K562 (cell line): Measurements from ENCODE around the gene MC1R. TPM values are rescaled to one million over a fixed set of nuclear protein-coding genes. Genes with fewer than 3 reads are reported as not detected.

Source experiments
- ARID1B ChIP-seq: fragments of 450-650 bp; IDR thresholded peaks from 2 replicates; pipeline ENCODE4 v1.6.1; 2016; ENCODE audit warnings: antibody characterized with exemption, mild to moderate bottlenecking, inconsistent platforms
- EGR1 ChIP-seq: fragments of 450-650 bp; conservative IDR thresholded peaks from 2 replicates; pipeline ENCODE4 v1.6.1; 2017; ENCODE audit warnings: mild to moderate bottlenecking
- MYC ChIP-seq, 2 experiments: fragments of 250-450 bp in 1 of 2; sonication (Bioruptor Pico) in 1 of 2; IDR thresholded peaks; 2 replicates each; pipeline versions ENCODE4 v1.5.1 to v1.6.1; 2012 to 2021; ENCODE audit warnings: low read depth in 2 of 2, borderline replicate concordance in 1 of 2, improper control_type of control experiment in 1 of 2, low read length in 1 of 2, mild to moderate bottlenecking in 1 of 2, moderate library complexity in 1 of 2
- RFX7 ChIP-seq: fragments of 250-450 bp; sonication (Bioruptor Pico); IDR thresholded peaks from 2 replicates; pipeline ENCODE4 v1.5.1; 2021; ENCODE audit warnings: mild to moderate bottlenecking
- STAT5B ChIP-seq: fragments of 250-450 bp; sonication (Bioruptor Pico); IDR thresholded peaks from 2 replicates; pipeline ENCODE4 v1.8.0; 2021; ENCODE audit warnings: mild to moderate bottlenecking, inconsistent platforms
- ZNF12 ChIP-seq: sonication (generic); formaldehyde crosslinking; IDR thresholded peaks from 2 replicates; pipeline ENCODE4 v1.4.0; 2020; ENCODE audit warnings: mild to moderate bottlenecking, missing genetic modification reagents
- ZNF41 ChIP-seq: fragments of 250-450 bp; sonication (Bioruptor Pico); conservative IDR thresholded peaks from 2 replicates; pipeline ENCODE4 v1.4.0; 2020; ENCODE audit warnings: mild to moderate bottlenecking
- polyA plus RNA-seq, 8 experiments: library from polyadenylated mRNA; depleted of rRNA in 4 of 8; stranded (reverse) in 5 of 8; unstranded in 3 of 8; fragments of >200 nt; fragmentation: Nextera tagmentation in 2 of 8; fragmentation: Illumina TruSeq in 1 of 8; extraction: Ambion mirVana in 2 of 8; extraction: Trizol in 1 of 8; gene quantifications; 2 replicates each; pipeline versions ENCODE4 v1.2.1 to v1.2.3, GENCODE V29; 2011 to 2014; ENCODE audit warnings: inconsistent platforms in 1 of 8, missing spikeins in 1 of 8
- total RNA-seq, 7 experiments: library from RNA; depleted of rRNA in 6 of 7; stranded (reverse); fragments of >200 nt in 6 of 7; fragmentation: Illumina TruSeq in 2 of 7; extraction: Trizol in 2 of 7; gene quantifications; 2 replicates each; pipeline versions ENCODE4 v1.2.1 to v1.2.3, GENCODE V29; 2011 to 2021; ENCODE audit warnings: low replicate concordance in 1 of 7
- TF ChIP-seq, protein P1 (sequence below): fragments of 200-800 bp; sonication (Bioruptor generic); IDR thresholded peaks from 2 replicates; pipeline ENCODE4 v1.6.1; 2017; ENCODE audit warnings: missing genetic modification characterization, missing compliant biosample characterization
- TF ChIP-seq, protein P2 (sequence below): fragments of 250-450 bp; sonication (Bioruptor Pico); IDR thresholded peaks from 2 replicates; pipeline ENCODE4 v1.5.0; 2021; ENCODE audit warnings: mild to moderate bottlenecking, borderline replicate concordance
- TF ChIP-seq, protein P3 (sequence below), 2 experiments: fragments of 450-650 bp; IDR thresholded peaks; 2 replicates each; pipeline ENCODE4 v1.6.1; 2016
- TF ChIP-seq, protein P4 (sequence below): sonication (generic); formaldehyde crosslinking; IDR thresholded peaks from 2 replicates; pipeline ENCODE4 v1.8.0; 2022; ENCODE audit warnings: mild to moderate bottlenecking, missing genetic modification reagents
- TF ChIP-seq, protein P5 (sequence below), 2 experiments: fragments of 450-650 bp in 1 of 2; sonication (generic) in 1 of 2; formaldehyde crosslinking in 1 of 2; IDR thresholded peaks in 1 of 2; conservative IDR thresholded peaks in 1 of 2; 2 replicates each; pipeline versions ENCODE4 v1.6.1 to v1.8.1; 2016 to 2023; ENCODE audit warnings: mild to moderate bottlenecking in 2 of 2, moderate library complexity in 2 of 2, inconsistent platforms in 1 of 2, missing genetic modification reagents in 1 of 2
- TF ChIP-seq, protein P6 (sequence below), 2 experiments: IDR thresholded peaks; 2 replicates each; pipeline ENCODE4 v1.6.1; 2012; ENCODE audit warnings: improper control_type of control experiment in 2 of 2, low read depth in 2 of 2, low read length in 2 of 2, borderline replicate concordance in 1 of 2
- TF ChIP-seq, protein P7 (sequence below): sonication (generic); formaldehyde crosslinking; IDR thresholded peaks from 2 replicates; pipeline ENCODE4 v1.8.0; 2022; ENCODE audit warnings: missing genetic modification reagents, mild to moderate bottlenecking, moderate library complexity, borderline replicate concordance

Gene MC1R
- total and polyA plus RNA-seq, 9 of the 15 experiments (the other 6 are each of a cell fraction or from before 2014, with no cell fraction given) = 0.14 to 5.3 (median 2.5) TPM; not detected in 1

DNA sequence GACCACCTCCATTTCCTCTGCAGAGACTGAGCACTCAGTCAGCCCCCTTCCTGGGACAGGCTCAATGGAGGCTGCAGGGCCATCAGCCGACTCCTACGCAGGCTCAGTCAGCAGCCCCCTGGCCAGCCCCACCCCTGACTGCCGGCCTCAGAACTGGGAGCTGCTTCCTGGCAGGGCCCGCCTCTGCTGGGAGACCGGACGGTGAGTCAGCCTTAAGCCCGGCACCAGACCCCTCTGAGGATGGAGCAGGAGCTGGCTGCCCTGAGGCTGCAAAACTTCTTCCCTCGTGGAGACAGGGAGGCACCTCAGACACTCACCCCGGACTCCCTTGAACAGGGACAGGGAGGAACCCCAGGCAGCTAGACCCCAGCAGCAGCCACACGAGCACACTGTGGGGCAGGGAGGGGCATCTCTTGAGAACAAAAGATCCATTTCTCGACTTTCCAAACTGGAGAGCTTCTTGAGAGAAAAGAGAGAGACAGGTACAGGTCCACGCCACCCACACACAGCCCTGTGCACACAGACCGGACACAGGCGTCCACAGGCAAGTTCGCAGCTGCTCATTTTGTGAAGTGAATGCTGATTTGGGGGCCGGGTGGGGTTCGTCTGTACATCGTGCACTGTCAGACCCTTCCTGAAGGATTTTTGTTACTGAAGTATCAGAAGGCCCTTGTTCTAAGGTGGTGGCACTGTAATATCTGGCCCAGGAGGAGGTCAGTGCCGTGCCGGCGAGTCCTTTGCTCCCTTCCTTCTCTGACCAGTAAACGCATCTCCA is 3.2 kb downstream of the MC1R start (continued):
- TF ChIP-seq, protein P1, sequence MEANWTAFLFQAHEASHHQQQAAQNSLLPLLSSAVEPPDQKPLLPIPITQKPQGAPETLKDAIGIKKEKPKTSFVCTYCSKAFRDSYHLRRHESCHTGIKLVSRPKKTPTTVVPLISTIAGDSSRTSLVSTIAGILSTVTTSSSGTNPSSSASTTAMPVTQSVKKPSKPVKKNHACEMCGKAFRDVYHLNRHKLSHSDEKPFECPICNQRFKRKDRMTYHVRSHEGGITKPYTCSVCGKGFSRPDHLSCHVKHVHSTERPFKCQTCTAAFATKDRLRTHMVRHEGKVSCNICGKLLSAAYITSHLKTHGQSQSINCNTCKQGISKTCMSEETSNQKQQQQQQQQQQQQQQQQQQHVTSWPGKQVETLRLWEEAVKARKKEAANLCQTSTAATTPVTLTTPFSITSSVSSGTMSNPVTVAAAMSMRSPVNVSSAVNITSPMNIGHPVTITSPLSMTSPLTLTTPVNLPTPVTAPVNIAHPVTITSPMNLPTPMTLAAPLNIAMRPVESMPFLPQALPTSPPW (CRISPR knock-in tag) = no peak
- TF ChIP-seq MYC (IDR thresholded peaks at IDR 0.05; ENCODE audit: low read depth, low read length) (peak; percentile 28; the same call in 1 of the 2 replicates), MYC (CRISPR knock-in tag; IDR thresholded peaks at IDR 0.05; ENCODE audit: borderline replicate concordance, low read depth) (no peak), ARID1B (peak; percentile 58), ZNF12 (CRISPR knock-in tag) (no peak), STAT5B (CRISPR knock-in tag) (no peak), ZNF41 (0 out of 2 replicates have a peak, but pooled peaks have one; percentile 7), EGR1 (peak; percentile 67), RFX7 (CRISPR knock-in tag) (0 out of 2 replicates have a peak, but pooled peaks have one; percentile 54)
- TF ChIP-seq, protein P2, sequence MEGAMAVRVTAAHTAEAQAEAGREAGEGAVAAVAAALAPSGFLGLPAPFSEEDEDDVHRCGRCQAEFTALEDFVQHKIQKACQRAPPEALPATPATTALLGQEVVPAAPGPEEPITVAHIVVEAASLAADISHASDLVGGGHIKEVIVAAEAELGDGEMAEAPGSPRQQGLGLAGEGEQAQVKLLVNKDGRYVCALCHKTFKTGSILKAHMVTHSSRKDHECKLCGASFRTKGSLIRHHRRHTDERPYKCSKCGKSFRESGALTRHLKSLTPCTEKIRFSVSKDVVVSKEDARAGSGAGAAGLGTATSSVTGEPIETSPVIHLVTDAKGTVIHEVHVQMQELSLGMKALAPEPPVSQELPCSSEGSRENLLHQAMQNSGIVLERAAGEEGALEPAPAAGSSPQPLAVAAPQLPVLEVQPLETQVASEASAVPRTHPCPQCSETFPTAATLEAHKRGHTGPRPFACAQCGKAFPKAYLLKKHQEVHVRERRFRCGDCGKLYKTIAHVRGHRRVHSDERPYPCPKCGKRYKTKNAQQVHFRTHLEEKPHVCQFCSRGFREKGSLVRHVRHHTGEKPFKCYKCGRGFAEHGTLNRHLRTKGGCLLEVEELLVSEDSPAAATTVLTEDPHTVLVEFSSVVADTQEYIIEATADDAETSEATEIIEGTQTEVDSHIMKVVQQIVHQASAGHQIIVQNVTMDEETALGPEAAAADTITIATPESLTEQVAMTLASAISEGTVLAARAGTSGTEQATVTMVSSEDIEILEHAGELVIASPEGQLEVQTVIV (CRISPR knock-in tag) = no peak
- TF ChIP-seq, protein P3, sequence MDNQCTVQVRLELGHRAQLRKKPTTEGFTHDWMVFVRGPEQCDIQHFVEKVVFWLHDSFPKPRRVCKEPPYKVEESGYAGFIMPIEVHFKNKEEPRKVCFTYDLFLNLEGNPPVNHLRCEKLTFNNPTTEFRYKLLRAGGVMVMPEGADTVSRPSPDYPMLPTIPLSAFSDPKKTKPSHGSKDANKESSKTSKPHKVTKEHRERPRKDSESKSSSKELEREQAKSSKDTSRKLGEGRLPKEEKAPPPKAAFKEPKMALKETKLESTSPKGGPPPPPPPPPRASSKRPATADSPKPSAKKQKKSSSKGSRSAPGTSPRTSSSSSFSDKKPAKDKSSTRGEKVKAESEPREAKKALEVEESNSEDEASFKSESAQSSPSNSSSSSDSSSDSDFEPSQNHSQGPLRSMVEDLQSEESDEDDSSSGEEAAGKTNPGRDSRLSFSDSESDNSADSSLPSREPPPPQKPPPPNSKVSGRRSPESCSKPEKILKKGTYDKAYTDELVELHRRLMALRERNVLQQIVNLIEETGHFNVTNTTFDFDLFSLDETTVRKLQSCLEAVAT (IDR thresholded peaks at IDR 0.05) = no peak
- TF ChIP-seq, protein P4, sequence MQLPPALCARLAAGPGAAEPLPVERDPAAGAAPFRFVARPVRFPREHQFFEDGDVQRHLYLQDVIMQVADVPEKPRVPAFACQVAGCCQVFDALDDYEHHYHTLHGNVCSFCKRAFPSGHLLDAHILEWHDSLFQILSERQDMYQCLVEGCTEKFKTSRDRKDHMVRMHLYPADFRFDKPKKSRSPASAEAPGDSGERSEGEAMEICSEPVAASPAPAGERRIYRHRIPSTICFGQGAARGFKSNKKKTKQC (CRISPR knock-in tag) = no peak
- TF ChIP-seq, protein P5, sequence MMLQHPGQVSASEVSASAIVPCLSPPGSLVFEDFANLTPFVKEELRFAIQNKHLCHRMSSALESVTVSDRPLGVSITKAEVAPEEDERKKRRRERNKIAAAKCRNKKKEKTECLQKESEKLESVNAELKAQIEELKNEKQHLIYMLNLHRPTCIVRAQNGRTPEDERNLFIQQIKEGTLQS (IDR thresholded peaks at IDR 0.05) = peak; percentile 85
- TF ChIP-seq, protein P5 (CRISPR knock-in tag; conservative IDR thresholded peaks at IDR 0.05) = no peak; the same call in 1 of the 2 replicates
- TF ChIP-seq, protein P6, sequence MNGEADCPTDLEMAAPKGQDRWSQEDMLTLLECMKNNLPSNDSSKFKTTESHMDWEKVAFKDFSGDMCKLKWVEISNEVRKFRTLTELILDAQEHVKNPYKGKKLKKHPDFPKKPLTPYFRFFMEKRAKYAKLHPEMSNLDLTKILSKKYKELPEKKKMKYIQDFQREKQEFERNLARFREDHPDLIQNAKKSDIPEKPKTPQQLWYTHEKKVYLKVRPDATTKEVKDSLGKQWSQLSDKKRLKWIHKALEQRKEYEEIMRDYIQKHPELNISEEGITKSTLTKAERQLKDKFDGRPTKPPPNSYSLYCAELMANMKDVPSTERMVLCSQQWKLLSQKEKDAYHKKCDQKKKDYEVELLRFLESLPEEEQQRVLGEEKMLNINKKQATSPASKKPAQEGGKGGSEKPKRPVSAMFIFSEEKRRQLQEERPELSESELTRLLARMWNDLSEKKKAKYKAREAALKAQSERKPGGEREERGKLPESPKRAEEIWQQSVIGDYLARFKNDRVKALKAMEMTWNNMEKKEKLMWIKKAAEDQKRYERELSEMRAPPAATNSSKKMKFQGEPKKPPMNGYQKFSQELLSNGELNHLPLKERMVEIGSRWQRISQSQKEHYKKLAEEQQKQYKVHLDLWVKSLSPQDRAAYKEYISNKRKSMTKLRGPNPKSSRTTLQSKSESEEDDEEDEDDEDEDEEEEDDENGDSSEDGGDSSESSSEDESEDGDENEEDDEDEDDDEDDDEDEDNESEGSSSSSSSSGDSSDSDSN (IDR thresholded peaks at IDR 0.05; ENCODE audit: borderline replicate concordance in 1 of 2, low read depth in 2 of 2, low read length in 2 of 2) = peak; percentile 48 to 98; a peak in 3 of 4 replicates
- TF ChIP-seq, protein P7, sequence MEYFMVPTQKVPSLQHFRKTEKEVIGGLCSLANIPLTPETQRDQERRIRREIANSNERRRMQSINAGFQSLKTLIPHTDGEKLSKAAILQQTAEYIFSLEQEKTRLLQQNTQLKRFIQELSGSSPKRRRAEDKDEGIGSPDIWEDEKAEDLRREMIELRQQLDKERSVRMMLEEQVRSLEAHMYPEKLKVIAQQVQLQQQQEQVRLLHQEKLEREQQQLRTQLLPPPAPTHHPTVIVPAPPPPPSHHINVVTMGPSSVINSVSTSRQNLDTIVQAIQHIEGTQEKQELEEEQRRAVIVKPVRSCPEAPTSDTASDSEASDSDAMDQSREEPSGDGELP = peak; percentile 29; the same call in 1 of the 2 replicates
